ENCODE results near the gene ATXN10.

GRCh38 chr22:45738206-45738605 is 66.6 kb downstream of the ATXN10 start:
- TF ChIP-seq CTCF (conservative IDR thresholded peaks at IDR 0.05) (no peak), ZFX (IDR thresholded peaks at IDR 0.05) (no peak)
